HFFc6 (cell line): ENCODE measurements around the gene PLVAP. TPM values are rescaled to one million over a fixed set of nuclear protein-coding genes. Genes with fewer than 3 reads are reported as not detected.

Experiments used
- DNase-seq: peaks from one replicate; pipeline ENCODE4 v3.0.0-alpha.2; 2018
- H3K27ac Mint-ChIP-seq: 2 replicates; pipeline ENCODE4 v1.8.0; 2020; ENCODE audit warnings: mild to moderate bottlenecking, mixed read lengths
- H3K27me3 Mint-ChIP-seq: 2 replicates; pipeline ENCODE4 v1.8.0; 2021; ENCODE audit warnings: mild to moderate bottlenecking, moderate library complexity, mixed read lengths; ENCODE audit not compliant: insufficient read depth
- H3K36me3 Mint-ChIP-seq: 2 replicates; pipeline ENCODE4 v1.8.0; 2021; ENCODE audit warnings: low read depth, mixed read lengths
- H3K4me1 Mint-ChIP-seq: 2 replicates; pipeline ENCODE4 v1.8.0; 2020; ENCODE audit warnings: low read depth, mixed read lengths
- H3K4me3 Mint-ChIP-seq: 2 replicates; pipeline ENCODE4 v1.8.0; 2020; ENCODE audit warnings: mild to moderate bottlenecking, moderate library complexity, mixed read lengths
- H3K9me3 Mint-ChIP-seq: 2 replicates; pipeline ENCODE4 v1.8.0; 2020; ENCODE audit warnings: mild to moderate bottlenecking, mixed read lengths
- total RNA-seq, 6 experiments: library from RNA; stranded (reverse); fragmentation: NEBNext Ultra II Directional; extraction: Animal tissue kit (Norgen Biotek cat#: 25700); gene quantifications; 2 replicates in 1 of 6; 3 replicates in 5 of 6; pipeline ENCODE4 v1.2.3, GENCODE V29; 2021
- TF ChIP-seq, protein P1 (sequence below): fragments of 200-600 bp; sonication (generic); IDR thresholded peaks from 2 replicates; pipeline ENCODE4 v1.5.0; 2021; ENCODE audit warnings: antibody characterized with exemption, mild to moderate bottlenecking

The PLVAP gene
- total RNA-seq, 6 experiments from 2014 or later = not detected

DNA sequence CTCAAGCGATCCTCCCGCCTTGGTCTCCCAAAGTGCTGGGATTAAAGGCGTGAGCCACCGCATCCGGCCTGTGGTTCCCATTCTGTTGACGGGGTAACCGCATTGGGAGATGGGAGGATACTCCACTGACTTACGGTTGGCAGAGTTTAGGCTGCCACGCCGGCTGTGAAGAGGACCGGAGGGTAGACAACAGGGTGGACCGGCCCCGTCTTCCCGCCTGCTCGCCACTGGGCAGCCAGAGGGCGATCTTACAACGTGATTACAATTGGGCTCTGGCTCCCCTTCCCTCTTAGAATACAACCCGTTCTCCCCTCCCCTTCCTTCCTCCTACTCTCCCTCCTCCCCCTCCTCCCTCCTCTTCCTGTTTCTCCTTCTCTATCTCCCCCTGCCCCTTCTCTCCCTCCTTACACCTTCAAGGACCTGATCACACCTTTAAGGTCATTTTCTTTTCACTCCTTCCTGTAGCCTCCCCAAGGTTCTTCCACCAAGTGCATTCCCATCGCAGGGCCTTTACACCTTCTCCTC lies 17.8 kb upstream of the PLVAP start:
- Mint-ChIP-seq H3K27ac (no peak overlapping the region), H3K4me3 (no peak overlapping the region), H3K9me3 (0 out of 2 replicates have a peak, but pooled peaks cover 1% of the 10 kb centered on the region), H3K36me3 (no peaks in the 10 kb centered on the region), H3K27me3 (peaks cover 8% of the 10 kb centered on the region; the same call in 1 of the 2 replicates), H3K4me1 (peaks cover 7% of the 10 kb centered on the region)
- DNase-seq = no peak
- TF ChIP-seq, protein P1, sequence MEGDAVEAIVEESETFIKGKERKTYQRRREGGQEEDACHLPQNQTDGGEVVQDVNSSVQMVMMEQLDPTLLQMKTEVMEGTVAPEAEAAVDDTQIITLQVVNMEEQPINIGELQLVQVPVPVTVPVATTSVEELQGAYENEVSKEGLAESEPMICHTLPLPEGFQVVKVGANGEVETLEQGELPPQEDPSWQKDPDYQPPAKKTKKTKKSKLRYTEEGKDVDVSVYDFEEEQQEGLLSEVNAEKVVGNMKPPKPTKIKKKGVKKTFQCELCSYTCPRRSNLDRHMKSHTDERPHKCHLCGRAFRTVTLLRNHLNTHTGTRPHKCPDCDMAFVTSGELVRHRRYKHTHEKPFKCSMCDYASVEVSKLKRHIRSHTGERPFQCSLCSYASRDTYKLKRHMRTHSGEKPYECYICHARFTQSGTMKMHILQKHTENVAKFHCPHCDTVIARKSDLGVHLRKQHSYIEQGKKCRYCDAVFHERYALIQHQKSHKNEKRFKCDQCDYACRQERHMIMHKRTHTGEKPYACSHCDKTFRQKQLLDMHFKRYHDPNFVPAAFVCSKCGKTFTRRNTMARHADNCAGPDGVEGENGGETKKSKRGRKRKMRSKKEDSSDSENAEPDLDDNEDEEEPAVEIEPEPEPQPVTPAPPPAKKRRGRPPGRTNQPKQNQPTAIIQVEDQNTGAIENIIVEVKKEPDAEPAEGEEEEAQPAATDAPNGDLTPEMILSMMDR = peak; percentile 49; the same call in 1 of the 2 replicates

DNA sequence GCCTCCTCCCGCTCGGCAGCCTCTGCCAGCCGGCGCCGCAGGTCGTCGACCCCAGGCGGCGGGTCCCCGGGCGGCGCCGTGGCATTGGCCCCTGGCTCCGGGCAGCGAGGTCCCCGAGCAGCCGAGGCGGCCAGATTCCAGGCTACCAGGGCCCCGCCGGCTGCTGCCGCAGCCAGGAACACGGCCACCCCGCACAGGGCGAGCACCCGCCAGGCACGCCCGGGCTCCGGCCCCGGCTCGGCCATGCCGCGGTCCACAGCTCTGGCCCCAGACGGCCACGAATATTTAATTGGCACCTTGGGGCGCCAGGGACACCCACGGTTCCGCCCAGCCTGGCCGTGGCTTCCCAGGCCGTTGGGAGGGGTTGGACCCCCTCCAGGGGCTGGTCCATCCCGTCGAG lies 16.8 kb upstream of the PLVAP start, which contains the start of gene CCDC194:
TSS of gene CCDC194 (minus strand) at position 283 of the 400 bp plus-strand sequence. CDS start at position 245, 38 bp downstream.
- no peak for DNase-seq
- peaks cover 9% of the 10 kb centered on the region; the same call in 1 of the 2 replicates for H3K27me3 Mint-ChIP-seq
- peaks cover 7% of the 10 kb centered on the region for H3K4me1 Mint-ChIP-seq
- no peak within 1 kb of the TSS for H3K4me3 Mint-ChIP-seq
- no peaks in the 10 kb centered on the region for H3K36me3 Mint-ChIP-seq
- no peak within 1 kb of the TSS for H3K27ac Mint-ChIP-seq
- TF ChIP-seq, protein P1 = no peak
- H3K9me3 Mint-ChIP-seq = peaks cover 12% of the 10 kb centered on the region

DNA sequence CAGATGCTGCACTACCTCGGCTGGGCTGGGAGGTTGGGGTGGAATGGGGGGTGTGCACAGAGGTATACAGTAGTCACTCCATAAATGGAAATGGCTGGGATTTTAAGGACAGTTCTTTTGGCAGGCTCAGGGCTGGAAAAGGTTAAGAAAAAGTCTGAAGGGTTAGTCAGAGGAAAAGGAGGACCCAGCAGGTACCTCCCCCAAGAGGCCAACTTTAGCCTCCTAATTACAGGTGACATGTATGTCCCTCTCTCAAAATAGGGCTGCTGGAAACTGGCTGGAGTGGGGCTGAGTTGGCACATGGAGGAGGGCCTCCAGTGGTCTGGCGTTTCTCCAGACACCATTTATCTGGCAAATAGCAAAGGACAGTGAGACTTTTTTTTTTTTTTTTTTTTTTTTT lies 15.9 kb upstream of the PLVAP start:
- Mint-ChIP-seq H3K4me1 (peaks cover 7% of the 10 kb centered on the region), H3K27ac (no peak overlapping the region), H3K4me3 (no peak overlapping the region), H3K27me3 (peaks cover 14% of the 10 kb centered on the region), H3K9me3 (peaks cover 14% of the 10 kb centered on the region), H3K36me3 (no peaks in the 10 kb centered on the region)
- no peak for DNase-seq
- TF ChIP-seq, protein P1 = no peak

DNA sequence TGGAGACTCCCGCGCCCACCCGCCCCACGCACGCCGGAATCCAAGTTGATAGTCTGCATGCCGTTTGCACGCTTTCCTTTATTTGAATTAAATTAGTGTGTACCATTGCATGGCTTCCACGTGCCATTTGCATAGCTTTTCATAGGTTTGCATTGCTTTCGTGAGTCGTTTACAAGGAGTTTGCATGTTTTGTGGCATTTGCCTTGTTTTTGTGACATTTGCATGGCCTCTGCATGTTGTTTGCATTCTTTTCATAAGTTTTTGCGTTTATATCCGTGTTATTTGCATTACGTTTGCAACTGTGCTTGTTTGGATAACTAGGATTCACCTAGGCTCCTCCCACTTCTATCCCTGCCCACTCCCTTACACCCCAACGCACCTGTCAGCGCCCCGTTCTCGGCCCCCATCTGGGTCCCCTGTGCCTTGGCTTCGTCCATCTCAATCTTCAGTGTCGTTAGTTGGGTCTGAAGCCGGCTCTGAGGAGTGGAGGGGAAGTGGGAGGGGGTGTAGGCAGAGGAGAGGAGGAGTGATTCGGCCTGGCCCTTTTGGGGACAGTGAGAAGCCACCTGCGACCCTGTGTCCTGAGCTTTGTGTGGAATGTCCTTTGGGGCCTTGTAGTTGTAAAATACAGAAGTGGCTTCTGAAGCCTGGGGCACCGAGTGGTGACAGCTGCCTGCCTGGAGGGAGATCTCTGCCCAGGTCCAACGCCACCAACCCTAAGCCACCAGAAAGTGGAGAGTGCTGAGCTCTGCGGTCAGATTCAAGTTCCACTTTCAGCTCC lies 14.4 kb upstream of the PLVAP start:
- H3K27ac Mint-ChIP-seq = no peak overlapping the region
- no peaks in the 10 kb centered on the region for H3K36me3 Mint-ChIP-seq
- peaks cover 14% of the 10 kb centered on the region for H3K9me3 Mint-ChIP-seq
- peak overlapping the region; percentile 88 for H3K4me3 Mint-ChIP-seq
- peaks cover 7% of the 10 kb centered on the region for H3K4me1 Mint-ChIP-seq
- TF ChIP-seq, protein P1 = 0 out of 2 replicates have a peak, but pooled peaks have one; percentile 27
- peaks cover 14% of the 10 kb centered on the region for H3K27me3 Mint-ChIP-seq
- DNase-seq = no peak

DNA sequence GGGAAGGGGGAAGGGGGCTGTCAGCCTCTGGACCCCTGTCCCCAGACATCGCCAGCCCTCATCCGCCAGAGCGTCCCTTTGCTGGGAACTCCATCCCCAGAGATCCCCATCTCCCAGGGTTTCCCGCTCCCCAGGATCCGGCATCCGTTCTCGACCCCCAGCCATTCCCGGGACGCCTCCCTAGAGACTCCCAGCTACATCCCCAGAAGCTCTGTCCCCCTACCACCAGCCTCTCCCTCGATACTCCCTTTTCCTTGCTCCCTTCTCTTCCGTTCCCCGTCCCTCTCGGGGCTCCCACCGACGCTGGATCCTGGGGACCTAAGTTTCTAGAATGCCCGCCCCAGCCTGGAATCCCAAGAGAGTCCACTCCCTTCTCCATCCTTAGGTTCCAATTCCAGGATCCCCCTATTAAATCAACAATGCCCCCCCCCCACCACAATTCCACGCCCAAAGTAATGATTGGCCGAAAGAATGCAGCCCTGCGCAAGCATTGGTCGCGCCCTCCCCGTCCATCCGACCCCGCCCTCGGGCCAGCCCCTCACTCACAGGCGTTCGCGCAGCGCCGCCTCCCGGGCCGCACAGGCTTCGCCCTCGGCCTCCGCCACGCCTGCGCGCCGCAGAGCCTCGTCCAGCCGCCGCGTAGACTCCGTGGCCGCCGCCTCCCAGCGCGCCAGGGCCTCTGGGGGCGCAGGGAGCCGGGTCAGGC lies 13.7 kb upstream of the PLVAP start:
- Mint-ChIP-seq H3K4me3 (peak overlapping the region; percentile 88), H3K9me3 (peaks cover 14% of the 10 kb centered on the region), H3K4me1 (peaks cover 7% of the 10 kb centered on the region), H3K27me3 (peaks cover 14% of the 10 kb centered on the region), H3K36me3 (no peaks in the 10 kb centered on the region), H3K27ac (peak overlapping the region; percentile 10; the same call in 1 of the 2 replicates)
- DNase-seq = peak; percentile 83
- TF ChIP-seq, protein P1 = peak; percentile 81
